HEK293 (cell line): Measurements from ENCODE around the gene SLC35F4.

Source experiments
- OSR2 ChIP-seq: fragments of 450-650 bp; formaldehyde crosslinking; IDR thresholded peaks from 2 replicates; pipeline ENCODE4 v1.5.1; 2016; ENCODE audit warnings: missing biosample characterization, missing genetic modification characterization
- ZBTB21 ChIP-seq: fragments of 450-650 bp; formaldehyde crosslinking; IDR thresholded peaks from 2 replicates; pipeline ENCODE4 v1.5.1; 2017; ENCODE audit warnings: missing biosample characterization, missing genetic modification characterization
- ZFP69B ChIP-seq: fragments of 450-650 bp; formaldehyde crosslinking; IDR thresholded peaks from 2 replicates; pipeline ENCODE4 v1.5.1; 2016; ENCODE audit warnings: missing biosample characterization, missing genetic modification characterization
- ZNF121 ChIP-seq: fragments of 450-650 bp; formaldehyde crosslinking; IDR thresholded peaks from 2 replicates; pipeline ENCODE4 v1.5.1; 2016; ENCODE audit warnings: missing biosample characterization, missing genetic modification characterization
- ZNF175 ChIP-seq: fragments of 450-650 bp; formaldehyde crosslinking; IDR thresholded peaks from 2 replicates; pipeline ENCODE4 v1.5.1; 2016; ENCODE audit warnings: missing biosample characterization, missing genetic modification characterization
- ZNF416 ChIP-seq: fragments of 450-650 bp; formaldehyde crosslinking; IDR thresholded peaks from 2 replicates; pipeline ENCODE4 v1.5.1; 2016; ENCODE audit warnings: missing biosample characterization, missing genetic modification characterization
- TF ChIP-seq, protein P1 (sequence below): fragments of 450-650 bp; formaldehyde crosslinking; IDR thresholded peaks from 2 replicates; pipeline ENCODE4 v1.5.1; 2016; ENCODE audit warnings: missing biosample characterization, missing genetic modification characterization
- TF ChIP-seq, protein P2 (sequence below): fragments of 450-650 bp; formaldehyde crosslinking; IDR thresholded peaks from 2 replicates; pipeline ENCODE4 v1.5.0; 2017; ENCODE audit warnings: missing biosample characterization, missing genetic modification characterization, borderline replicate concordance
- TF ChIP-seq, protein P3 (sequence below): sonication (generic); formaldehyde crosslinking; IDR thresholded peaks from 2 replicates; pipeline ENCODE4 v1.8.1; 2022; ENCODE audit warnings: mild to moderate bottlenecking, moderate library complexity, missing genetic modification reagents
- TF ChIP-seq, protein P4 (sequence below): fragments of 450-650 bp; formaldehyde crosslinking; conservative IDR thresholded peaks from 2 replicates; pipeline ENCODE4 v1.5.1; 2016; ENCODE audit warnings: low read depth, missing biosample characterization, missing genetic modification characterization
- TF ChIP-seq, protein P5 (sequence below): fragments of 450-650 bp; formaldehyde crosslinking; IDR thresholded peaks from 2 replicates; pipeline ENCODE4 v1.5.1; 2016; ENCODE audit warnings: missing biosample characterization, missing genetic modification characterization
- TF ChIP-seq, protein P6 (sequence below): fragments of 450-650 bp; formaldehyde crosslinking; IDR thresholded peaks from 2 replicates; pipeline ENCODE4 v1.5.1; 2016; ENCODE audit warnings: missing biosample characterization, missing genetic modification characterization
- TF ChIP-seq, protein P7 (sequence below): fragments of 450-650 bp; formaldehyde crosslinking; IDR thresholded peaks from 2 replicates; pipeline ENCODE4 v1.5.1; 2016; ENCODE audit warnings: missing biosample characterization, missing genetic modification characterization
- TF ChIP-seq, protein P8 (sequence below): fragments of 450-650 bp; formaldehyde crosslinking; optimal IDR thresholded peaks from 2 replicates; pipeline ENCODE3; 2016; ENCODE audit warnings: missing biosample characterization, mild to moderate bottlenecking, missing genetic modification characterization

DNA sequence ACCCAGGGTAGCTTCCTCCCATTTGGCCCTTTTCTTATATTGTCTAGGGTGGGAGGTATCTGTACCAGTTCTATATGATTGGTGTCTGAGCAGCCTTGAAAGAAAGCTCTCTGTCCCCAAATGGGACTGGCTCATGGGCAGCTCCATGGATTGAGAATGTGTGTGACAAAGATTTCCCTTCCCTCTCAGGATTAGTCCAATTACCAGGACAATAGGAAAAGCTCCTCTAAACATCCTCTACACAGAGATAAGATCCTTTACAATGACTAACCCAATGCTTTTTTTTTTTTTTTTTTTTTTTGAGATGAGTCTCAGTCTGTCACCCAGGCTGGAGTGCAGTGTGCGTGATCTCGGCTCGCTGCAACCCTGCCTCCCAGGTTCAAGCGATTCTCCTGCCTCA is 112.1 kb downstream of the SLC35F4 start:
- TF ChIP-seq, protein P1, sequence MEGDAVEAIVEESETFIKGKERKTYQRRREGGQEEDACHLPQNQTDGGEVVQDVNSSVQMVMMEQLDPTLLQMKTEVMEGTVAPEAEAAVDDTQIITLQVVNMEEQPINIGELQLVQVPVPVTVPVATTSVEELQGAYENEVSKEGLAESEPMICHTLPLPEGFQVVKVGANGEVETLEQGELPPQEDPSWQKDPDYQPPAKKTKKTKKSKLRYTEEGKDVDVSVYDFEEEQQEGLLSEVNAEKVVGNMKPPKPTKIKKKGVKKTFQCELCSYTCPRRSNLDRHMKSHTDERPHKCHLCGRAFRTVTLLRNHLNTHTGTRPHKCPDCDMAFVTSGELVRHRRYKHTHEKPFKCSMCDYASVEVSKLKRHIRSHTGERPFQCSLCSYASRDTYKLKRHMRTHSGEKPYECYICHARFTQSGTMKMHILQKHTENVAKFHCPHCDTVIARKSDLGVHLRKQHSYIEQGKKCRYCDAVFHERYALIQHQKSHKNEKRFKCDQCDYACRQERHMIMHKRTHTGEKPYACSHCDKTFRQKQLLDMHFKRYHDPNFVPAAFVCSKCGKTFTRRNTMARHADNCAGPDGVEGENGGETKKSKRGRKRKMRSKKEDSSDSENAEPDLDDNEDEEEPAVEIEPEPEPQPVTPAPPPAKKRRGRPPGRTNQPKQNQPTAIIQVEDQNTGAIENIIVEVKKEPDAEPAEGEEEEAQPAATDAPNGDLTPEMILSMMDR (tag by site-specific recombination): no peak
- TF ChIP-seq, protein P2, sequence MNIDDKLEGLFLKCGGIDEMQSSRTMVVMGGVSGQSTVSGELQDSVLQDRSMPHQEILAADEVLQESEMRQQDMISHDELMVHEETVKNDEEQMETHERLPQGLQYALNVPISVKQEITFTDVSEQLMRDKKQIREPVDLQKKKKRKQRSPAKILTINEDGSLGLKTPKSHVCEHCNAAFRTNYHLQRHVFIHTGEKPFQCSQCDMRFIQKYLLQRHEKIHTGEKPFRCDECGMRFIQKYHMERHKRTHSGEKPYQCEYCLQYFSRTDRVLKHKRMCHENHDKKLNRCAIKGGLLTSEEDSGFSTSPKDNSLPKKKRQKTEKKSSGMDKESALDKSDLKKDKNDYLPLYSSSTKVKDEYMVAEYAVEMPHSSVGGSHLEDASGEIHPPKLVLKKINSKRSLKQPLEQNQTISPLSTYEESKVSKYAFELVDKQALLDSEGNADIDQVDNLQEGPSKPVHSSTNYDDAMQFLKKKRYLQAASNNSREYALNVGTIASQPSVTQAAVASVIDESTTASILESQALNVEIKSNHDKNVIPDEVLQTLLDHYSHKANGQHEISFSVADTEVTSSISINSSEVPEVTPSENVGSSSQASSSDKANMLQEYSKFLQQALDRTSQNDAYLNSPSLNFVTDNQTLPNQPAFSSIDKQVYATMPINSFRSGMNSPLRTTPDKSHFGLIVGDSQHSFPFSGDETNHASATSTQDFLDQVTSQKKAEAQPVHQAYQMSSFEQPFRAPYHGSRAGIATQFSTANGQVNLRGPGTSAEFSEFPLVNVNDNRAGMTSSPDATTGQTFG: no peak
- TF ChIP-seq ZNF175 (tag by site-specific recombination) (no peak), ZNF121 (tag by site-specific recombination) (no peak), OSR2 (tag by site-specific recombination) (no peak), ZNF416 (tag by site-specific recombination) (no peak), ZBTB21 (no peak), ZFP69B (tag by site-specific recombination) (no peak)
- TF ChIP-seq, protein P3, sequence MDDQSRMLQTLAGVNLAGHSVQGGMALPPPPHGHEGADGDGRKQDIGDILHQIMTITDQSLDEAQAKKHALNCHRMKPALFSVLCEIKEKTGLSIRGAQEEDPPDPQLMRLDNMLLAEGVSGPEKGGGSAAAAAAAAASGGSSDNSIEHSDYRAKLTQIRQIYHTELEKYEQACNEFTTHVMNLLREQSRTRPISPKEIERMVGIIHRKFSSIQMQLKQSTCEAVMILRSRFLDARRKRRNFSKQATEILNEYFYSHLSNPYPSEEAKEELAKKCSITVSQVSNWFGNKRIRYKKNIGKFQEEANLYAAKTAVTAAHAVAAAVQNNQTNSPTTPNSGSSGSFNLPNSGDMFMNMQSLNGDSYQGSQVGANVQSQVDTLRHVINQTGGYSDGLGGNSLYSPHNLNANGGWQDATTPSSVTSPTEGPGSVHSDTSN (CRISPR knock-in tag): no peak
- TF ChIP-seq, protein P4, sequence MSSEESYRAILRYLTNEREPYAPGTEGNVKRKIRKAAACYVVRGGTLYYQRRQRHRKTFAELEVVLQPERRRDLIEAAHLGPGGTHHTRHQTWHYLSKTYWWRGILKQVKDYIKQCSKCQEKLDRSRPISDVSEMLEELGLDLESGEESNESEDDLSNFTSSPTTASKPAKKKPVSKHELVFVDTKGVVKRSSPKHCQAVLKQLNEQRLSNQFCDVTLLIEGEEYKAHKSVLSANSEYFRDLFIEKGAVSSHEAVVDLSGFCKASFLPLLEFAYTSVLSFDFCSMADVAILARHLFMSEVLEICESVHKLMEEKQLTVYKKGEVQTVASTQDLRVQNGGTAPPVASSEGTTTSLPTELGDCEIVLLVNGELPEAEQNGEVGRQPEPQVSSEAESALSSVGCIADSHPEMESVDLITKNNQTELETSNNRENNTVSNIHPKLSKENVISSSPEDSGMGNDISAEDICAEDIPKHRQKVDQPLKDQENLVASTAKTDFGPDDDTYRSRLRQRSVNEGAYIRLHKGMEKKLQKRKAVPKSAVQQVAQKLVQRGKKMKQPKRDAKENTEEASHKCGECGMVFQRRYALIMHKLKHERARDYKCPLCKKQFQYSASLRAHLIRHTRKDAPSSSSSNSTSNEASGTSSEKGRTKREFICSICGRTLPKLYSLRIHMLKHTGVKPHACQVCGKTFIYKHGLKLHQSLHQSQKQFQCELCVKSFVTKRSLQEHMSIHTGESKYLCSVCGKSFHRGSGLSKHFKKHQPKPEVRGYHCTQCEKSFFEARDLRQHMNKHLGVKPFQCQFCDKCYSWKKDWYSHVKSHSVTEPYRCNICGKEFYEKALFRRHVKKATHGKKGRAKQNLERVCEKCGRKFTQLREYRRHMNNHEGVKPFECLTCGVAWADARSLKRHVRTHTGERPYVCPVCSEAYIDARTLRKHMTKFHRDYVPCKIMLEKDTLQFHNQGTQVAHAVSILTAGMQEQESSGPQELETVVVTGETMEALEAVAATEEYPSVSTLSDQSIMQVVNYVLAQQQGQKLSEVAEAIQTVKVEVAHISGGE: no peak
- TF ChIP-seq, protein P5, sequence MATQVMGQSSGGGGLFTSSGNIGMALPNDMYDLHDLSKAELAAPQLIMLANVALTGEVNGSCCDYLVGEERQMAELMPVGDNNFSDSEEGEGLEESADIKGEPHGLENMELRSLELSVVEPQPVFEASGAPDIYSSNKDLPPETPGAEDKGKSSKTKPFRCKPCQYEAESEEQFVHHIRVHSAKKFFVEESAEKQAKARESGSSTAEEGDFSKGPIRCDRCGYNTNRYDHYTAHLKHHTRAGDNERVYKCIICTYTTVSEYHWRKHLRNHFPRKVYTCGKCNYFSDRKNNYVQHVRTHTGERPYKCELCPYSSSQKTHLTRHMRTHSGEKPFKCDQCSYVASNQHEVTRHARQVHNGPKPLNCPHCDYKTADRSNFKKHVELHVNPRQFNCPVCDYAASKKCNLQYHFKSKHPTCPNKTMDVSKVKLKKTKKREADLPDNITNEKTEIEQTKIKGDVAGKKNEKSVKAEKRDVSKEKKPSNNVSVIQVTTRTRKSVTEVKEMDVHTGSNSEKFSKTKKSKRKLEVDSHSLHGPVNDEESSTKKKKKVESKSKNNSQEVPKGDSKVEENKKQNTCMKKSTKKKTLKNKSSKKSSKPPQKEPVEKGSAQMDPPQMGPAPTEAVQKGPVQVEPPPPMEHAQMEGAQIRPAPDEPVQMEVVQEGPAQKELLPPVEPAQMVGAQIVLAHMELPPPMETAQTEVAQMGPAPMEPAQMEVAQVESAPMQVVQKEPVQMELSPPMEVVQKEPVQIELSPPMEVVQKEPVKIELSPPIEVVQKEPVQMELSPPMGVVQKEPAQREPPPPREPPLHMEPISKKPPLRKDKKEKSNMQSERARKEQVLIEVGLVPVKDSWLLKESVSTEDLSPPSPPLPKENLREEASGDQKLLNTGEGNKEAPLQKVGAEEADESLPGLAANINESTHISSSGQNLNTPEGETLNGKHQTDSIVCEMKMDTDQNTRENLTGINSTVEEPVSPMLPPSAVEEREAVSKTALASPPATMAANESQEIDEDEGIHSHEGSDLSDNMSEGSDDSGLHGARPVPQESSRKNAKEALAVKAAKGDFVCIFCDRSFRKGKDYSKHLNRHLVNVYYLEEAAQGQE (tag by site-specific recombination): no peak
- TF ChIP-seq, protein P6, sequence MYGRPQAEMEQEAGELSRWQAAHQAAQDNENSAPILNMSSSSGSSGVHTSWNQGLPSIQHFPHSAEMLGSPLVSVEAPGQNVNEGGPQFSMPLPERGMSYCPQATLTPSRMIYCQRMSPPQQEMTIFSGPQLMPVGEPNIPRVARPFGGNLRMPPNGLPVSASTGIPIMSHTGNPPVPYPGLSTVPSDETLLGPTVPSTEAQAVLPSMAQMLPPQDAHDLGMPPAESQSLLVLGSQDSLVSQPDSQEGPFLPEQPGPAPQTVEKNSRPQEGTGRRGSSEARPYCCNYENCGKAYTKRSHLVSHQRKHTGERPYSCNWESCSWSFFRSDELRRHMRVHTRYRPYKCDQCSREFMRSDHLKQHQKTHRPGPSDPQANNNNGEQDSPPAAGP (tag by site-specific recombination): no peak
- TF ChIP-seq, protein P7, sequence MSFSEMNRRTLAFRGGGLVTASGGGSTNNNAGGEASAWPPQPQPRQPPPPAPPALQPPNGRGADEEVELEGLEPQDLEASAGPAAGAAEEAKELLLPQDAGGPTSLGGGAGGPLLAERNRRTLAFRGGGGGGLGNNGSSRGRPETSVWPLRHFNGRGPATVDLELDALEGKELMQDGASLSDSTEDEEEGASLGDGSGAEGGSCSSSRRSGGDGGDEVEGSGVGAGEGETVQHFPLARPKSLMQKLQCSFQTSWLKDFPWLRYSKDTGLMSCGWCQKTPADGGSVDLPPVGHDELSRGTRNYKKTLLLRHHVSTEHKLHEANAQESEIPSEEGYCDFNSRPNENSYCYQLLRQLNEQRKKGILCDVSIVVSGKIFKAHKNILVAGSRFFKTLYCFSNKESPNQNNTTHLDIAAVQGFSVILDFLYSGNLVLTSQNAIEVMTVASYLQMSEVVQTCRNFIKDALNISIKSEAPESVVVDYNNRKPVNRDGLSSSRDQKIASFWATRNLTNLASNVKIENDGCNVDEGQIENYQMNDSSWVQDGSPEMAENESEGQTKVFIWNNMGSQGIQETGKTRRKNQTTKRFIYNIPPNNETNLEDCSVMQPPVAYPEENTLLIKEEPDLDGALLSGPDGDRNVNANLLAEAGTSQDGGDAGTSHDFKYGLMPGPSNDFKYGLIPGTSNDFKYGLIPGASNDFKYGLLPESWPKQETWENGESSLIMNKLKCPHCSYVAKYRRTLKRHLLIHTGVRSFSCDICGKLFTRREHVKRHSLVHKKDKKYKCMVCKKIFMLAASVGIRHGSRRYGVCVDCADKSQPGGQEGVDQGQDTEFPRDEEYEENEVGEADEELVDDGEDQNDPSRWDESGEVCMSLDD (tag by site-specific recombination): no peak
- TF ChIP-seq, protein P8, sequence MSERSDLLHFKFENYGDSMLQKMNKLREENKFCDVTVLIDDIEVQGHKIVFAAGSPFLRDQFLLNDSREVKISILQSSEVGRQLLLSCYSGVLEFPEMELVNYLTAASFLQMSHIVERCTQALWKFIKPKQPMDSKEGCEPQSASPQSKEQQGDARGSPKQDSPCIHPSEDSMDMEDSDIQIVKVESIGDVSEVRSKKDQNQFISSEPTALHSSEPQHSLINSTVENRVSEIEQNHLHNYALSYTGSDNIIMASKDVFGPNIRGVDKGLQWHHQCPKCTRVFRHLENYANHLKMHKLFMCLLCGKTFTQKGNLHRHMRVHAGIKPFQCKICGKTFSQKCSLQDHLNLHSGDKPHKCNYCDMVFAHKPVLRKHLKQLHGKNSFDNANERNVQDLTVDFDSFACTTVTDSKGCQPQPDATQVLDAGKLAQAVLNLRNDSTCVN (tag by site-specific recombination): no peak
